CD4-positive, alpha-beta T cell (primary cell): ENCODE results near the gene TRHDE. TPM values are rescaled to one million over a fixed set of nuclear protein-coding genes. Genes with fewer than 3 reads are reported as not detected.

Source experiments
- ATAC-seq: fragments of 200-7000 bp; cut with Tn5 transposase; one replicate; pipeline ENCODE4 v1.10.0; 2022; ENCODE audit warnings: mild to moderate bottlenecking; ENCODE audit not compliant: poor library complexity
- CTCF ChIA-PET: fragments of 350-600 bp; sonication (Branson Sonifier 250); formaldehyde crosslinking; loops from one replicate; lab custom pipeline; 2021; ENCODE audit warnings: antibody characterized with exemption, inconsistent platforms; lab: Charles Lee
- POLR2A ChIA-PET: fragments of 350-600 bp; sonication (Branson Sonifier 250); formaldehyde crosslinking; loops from one replicate; lab custom pipeline; 2021; ENCODE audit warnings: antibody characterized with exemption, inconsistent platforms; lab: Charles Lee
- DNase-seq, 14 experiments: peaks; one replicate each; pipeline ENCODE4 v3.0.0-alpha.2; 2013 to 2020; ENCODE audit warnings: mixed read lengths in 2 of 14
- H3K27ac ChIP-seq, 2 donors: one replicate each; pipeline versions ENCODE4 v1.5.1 to v1.7.0; 2013; ENCODE audit warnings: low read length in 2 of 2, low read depth in 1 of 2, mild to moderate bottlenecking in 1 of 2
- H3K27me3 ChIP-seq, 2 experiments: 1 replicate in 1 of 2; 2 replicates in 1 of 2; pipeline versions ENCODE4 v1.6.1 to v1.7.0; 2013; ENCODE audit warnings: low read length in 2 of 2, control low read depth in 1 of 2, mild to moderate bottlenecking in 1 of 2, moderate library complexity in 1 of 2; ENCODE audit not compliant: insufficient read depth in 2 of 2, control insufficient read depth in 1 of 2
- H3K36me3 ChIP-seq: one replicate; pipeline ENCODE4 v1.6.1; 2013; ENCODE audit warnings: low read length, control low read depth; ENCODE audit not compliant: insufficient read depth
- H3K4me1 ChIP-seq: one replicate; pipeline ENCODE4 v1.6.1; 2013; ENCODE audit warnings: low read length, control low read depth; ENCODE audit not compliant: insufficient read depth
- H3K4me3 ChIP-seq: one replicate; pipeline ENCODE4 v1.5.1; 2013; ENCODE audit warnings: mild to moderate bottlenecking, low read length, moderate library complexity
- H3K9me3 ChIP-seq, 2 experiments: 1 replicate in 1 of 2; 2 replicates in 1 of 2; pipeline versions ENCODE4 v1.6.1 to v1.7.0; 2013; ENCODE audit warnings: low read length in 2 of 2, mild to moderate bottlenecking in 2 of 2, control low read depth in 1 of 2, moderate library complexity in 1 of 2; ENCODE audit not compliant: control insufficient read depth in 1 of 2, insufficient read depth in 1 of 2
- H3K27ac Mint-ChIP-seq: one replicate; pipeline ENCODE4 v1.8.0; 2020; ENCODE audit warnings: mixed read lengths
- H3K27me3 Mint-ChIP-seq: one replicate; pipeline ENCODE4 v1.8.0; 2021; ENCODE audit warnings: mixed read lengths
- H3K36me3 Mint-ChIP-seq: one replicate; pipeline ENCODE4 v1.8.0; 2021; ENCODE audit warnings: low read depth, mixed read lengths
- H3K4me1 Mint-ChIP-seq: one replicate; pipeline ENCODE4 v1.8.0; 2021; ENCODE audit warnings: low read depth, mixed read lengths
- H3K4me3 Mint-ChIP-seq: one replicate; pipeline ENCODE4 v1.8.0; 2020; ENCODE audit warnings: mild to moderate bottlenecking, mixed read lengths
- H3K9me3 Mint-ChIP-seq: one replicate; pipeline ENCODE4 v1.8.0; 2020; ENCODE audit warnings: mixed read lengths
- intact Hi-C, 2 experiments: fragments of 100-400 bp; cut with DNase I in 1 of 2; cut with micrococcal nuclease in 1 of 2; formaldehyde crosslinking; loops; one replicate each; pipeline versions ENCODE4 v1.15.1 to v1.9.0; 2023 to 2025; cut with DNase I, micrococcal nuclease
- total RNA-seq, 174 experiments: library from RNA in 2 of 174; stranded (reverse) in 2 of 174; gene quantifications; one replicate each; pipeline ENCODE4 v1.2.3 and lab custom pipeline; 2021 to 2026
- TF ChIP-seq, protein P1 (sequence below): fragments of 200-600 bp; IDR thresholded peaks from one replicate; pipeline ENCODE4 v1.8.0; 2022; ENCODE audit warnings: antibody characterized with exemption, mild to moderate bottlenecking

The TRHDE gene
- total RNA-seq, 2 experiments from 2014 or later: not detected

DNA sequence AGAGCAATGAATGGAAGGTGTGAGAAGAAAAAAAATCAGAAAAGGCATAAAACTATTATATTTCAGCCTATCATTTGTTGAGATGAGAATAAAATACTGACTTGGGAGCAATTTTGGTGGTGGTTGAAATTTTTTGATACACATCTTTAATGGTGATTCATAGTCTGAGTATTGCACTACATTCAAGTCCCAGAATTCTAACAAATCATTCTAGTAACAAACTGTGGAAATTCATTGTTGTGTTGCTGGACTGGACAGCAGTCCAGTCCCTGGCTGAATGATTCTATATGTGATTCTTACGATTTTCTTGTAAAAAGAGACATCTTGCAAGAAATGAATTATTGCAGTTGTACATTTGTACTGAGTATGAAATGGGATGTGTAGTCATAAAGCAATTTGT lies 268.6 kb downstream of the TRHDE start:
- Histone ChIP-seq H3K27me3 (no peaks in the 10 kb centered on the region), H3K27ac (no peak overlapping the region), H3K36me3 (no peaks in the 10 kb centered on the region), H3K9me3 (no peaks in the 10 kb centered on the region), H3K4me1 (no peaks in the 10 kb centered on the region), H3K4me3 (no peak overlapping the region)
- H3K27ac Mint-ChIP-seq: no peak overlapping the region
- no peaks in the 10 kb centered on the region for H3K4me1 Mint-ChIP-seq
- ATAC-seq (no peak), DNase-seq (no peak)
- no peak overlapping the region for H3K4me3 Mint-ChIP-seq
- H3K9me3 Mint-ChIP-seq: peaks cover 2% of the 10 kb centered on the region
- H3K27me3 Mint-ChIP-seq: no peaks in the 10 kb centered on the region
- CTCF ChIA-PET: no interaction called here
- H3K36me3 Mint-ChIP-seq: no peaks in the 10 kb centered on the region
- TF ChIP-seq, protein P1, sequence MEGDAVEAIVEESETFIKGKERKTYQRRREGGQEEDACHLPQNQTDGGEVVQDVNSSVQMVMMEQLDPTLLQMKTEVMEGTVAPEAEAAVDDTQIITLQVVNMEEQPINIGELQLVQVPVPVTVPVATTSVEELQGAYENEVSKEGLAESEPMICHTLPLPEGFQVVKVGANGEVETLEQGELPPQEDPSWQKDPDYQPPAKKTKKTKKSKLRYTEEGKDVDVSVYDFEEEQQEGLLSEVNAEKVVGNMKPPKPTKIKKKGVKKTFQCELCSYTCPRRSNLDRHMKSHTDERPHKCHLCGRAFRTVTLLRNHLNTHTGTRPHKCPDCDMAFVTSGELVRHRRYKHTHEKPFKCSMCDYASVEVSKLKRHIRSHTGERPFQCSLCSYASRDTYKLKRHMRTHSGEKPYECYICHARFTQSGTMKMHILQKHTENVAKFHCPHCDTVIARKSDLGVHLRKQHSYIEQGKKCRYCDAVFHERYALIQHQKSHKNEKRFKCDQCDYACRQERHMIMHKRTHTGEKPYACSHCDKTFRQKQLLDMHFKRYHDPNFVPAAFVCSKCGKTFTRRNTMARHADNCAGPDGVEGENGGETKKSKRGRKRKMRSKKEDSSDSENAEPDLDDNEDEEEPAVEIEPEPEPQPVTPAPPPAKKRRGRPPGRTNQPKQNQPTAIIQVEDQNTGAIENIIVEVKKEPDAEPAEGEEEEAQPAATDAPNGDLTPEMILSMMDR: no peak
- intact Hi-C loops: no loop called here
- POLR2A ChIA-PET: no interaction called here

DNA sequence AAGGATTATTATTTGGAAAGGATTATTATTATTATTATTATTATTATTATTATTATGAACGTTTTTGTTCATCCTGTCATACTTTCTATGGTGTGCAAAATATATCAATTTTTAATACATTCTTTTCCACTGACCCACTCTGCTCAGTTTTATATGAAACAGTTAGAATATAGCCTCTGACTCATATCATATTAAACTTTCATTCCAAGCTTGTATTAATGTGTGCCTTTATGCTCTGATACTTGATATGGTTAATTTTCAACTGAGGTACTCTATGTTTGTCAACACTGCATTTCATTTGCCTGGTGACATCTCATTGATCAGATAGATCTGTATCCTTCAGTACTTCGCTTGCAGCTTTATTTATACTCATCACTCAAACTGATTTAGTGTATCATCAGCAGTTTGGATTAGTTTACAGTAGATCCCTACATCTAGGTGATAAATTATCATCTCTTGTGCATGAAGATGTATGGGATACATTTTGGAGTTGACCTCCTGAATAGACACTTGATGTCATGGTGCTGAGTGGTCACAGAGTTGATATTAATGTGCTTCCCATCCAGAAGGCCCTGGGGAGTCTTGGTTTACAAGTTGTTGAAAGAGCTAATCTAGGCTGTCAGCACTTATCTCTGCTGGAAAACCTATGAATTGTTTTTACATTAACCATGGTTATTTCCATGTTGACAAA lies 271.8 kb downstream of the TRHDE start:
- Histone ChIP-seq H3K36me3 (no peaks in the 10 kb centered on the region), H3K4me1 (no peaks in the 10 kb centered on the region), H3K27ac (no peak overlapping the region), H3K27me3 (no peaks in the 10 kb centered on the region), H3K4me3 (no peak overlapping the region), H3K9me3 (no peaks in the 10 kb centered on the region)
- TF ChIP-seq, protein P1: no peak
- Mint-ChIP-seq H3K36me3 (no peaks in the 10 kb centered on the region), H3K4me3 (no peak overlapping the region), H3K27ac (no peak overlapping the region), H3K4me1 (no peaks in the 10 kb centered on the region), H3K27me3 (no peaks in the 10 kb centered on the region), H3K9me3 (no peaks in the 10 kb centered on the region)
- intact Hi-C loops: no loop called here
- ChIA-PET POLR2A (no interaction called here), CTCF (no interaction called here)
- ATAC-seq: no peak
- DNase-seq: no peak

DNA sequence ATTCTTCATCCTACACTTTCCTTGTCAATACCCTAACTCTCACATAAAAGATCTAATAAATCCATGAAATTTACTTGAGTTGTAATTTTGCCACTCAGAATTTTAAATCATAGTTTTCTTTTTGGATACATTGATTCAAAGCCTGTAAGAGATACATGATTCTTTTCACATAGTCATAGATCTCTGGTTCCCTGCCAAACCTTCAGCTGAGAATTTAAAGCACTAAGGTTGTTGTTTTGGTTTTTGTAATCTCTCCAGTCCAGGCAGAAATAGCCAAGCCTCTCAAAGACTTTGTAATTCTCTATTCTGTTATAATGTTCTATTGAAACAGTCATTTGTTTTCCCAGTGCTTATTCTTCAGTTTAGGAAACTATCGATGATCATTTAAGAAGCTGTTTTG lies 273.9 kb downstream of the TRHDE start:
- no peaks in the 10 kb centered on the region for H3K4me1 ChIP-seq
- POLR2A ChIA-PET: no interaction called here
- Mint-ChIP-seq H3K27me3 (no peaks in the 10 kb centered on the region), H3K4me1 (no peaks in the 10 kb centered on the region), H3K9me3 (no peaks in the 10 kb centered on the region), H3K36me3 (no peaks in the 10 kb centered on the region), H3K4me3 (no peak overlapping the region), H3K27ac (no peak overlapping the region)
- no peaks in the 10 kb centered on the region for H3K27me3 ChIP-seq
- no peak overlapping the region for H3K27ac ChIP-seq
- no peaks in the 10 kb centered on the region for H3K9me3 ChIP-seq
- no peak overlapping the region for H3K4me3 ChIP-seq
- intact Hi-C loops: no loop called here
- TF ChIP-seq, protein P1: no peak
- ATAC-seq (no peak), DNase-seq (no peak)
- CTCF ChIA-PET: no interaction called here
- no peaks in the 10 kb centered on the region for H3K36me3 ChIP-seq
